ENCODE measurements around the gene USP25.

The USP25 gene

GRCh38 chr21:15928686-15929425, 199.1 kb downstream of the USP25 start:
- TF ChIP-seq TCF4 (CRISPR knock-in tag; IDR thresholded peaks at IDR 0.05; ENCODE audit: borderline replicate concordance) (no peak), CSDC2 (CRISPR knock-in tag; IDR thresholded peaks at IDR 0.05) (no peak), PPARA (CRISPR knock-in tag; IDR thresholded peaks at IDR 0.05; ENCODE audit: borderline replicate concordance) (no peak), ISL1 (CRISPR knock-in tag; IDR thresholded peaks at IDR 0.05) (no peak), RARB (CRISPR knock-in tag; IDR thresholded peaks at IDR 0.05) (no peak), ZNF70 (CRISPR knock-in tag; IDR thresholded peaks at IDR 0.05) (no peak), BACH2 (CRISPR knock-in tag; IDR thresholded peaks at IDR 0.05; ENCODE audit: borderline replicate concordance) (no peak), GLIS3 (CRISPR knock-in tag; IDR thresholded peaks at IDR 0.05) (no peak), ZNF8 (CRISPR knock-in tag; IDR thresholded peaks at IDR 0.05) (no peak), ARNTL (CRISPR knock-in tag; IDR thresholded peaks at IDR 0.05; ENCODE audit: borderline replicate concordance, low read depth) (no peak)
- ATAC-seq, result no peak

GRCh38 chr21:15929536-15929935, 199.8 kb downstream of the USP25 start:
- TF ChIP-seq ZFP30 (CRISPR knock-in tag; IDR thresholded peaks at IDR 0.05), result no peak
- TF ChIP-seq ISL1 (CRISPR knock-in tag; IDR thresholded peaks at IDR 0.05), result no peak
- no peak for TF ChIP-seq ZNF565 (CRISPR knock-in tag; conservative IDR thresholded peaks at IDR 0.05; ENCODE audit: low read depth)
- TF ChIP-seq PATZ1 (CRISPR knock-in tag; IDR thresholded peaks at IDR 0.05; ENCODE audit: borderline replicate concordance), result no peak
- TF ChIP-seq CREB5 (CRISPR knock-in tag; IDR thresholded peaks at IDR 0.05; ENCODE audit: low read depth), result no peak
- no peak for TF ChIP-seq ESRRG (CRISPR knock-in tag; IDR thresholded peaks at IDR 0.05)
- TF ChIP-seq TOX (CRISPR knock-in tag; IDR thresholded peaks at IDR 0.05; ENCODE audit: borderline replicate concordance), result no peak
- no peak for TF ChIP-seq ZNF8 (CRISPR knock-in tag; IDR thresholded peaks at IDR 0.05)
- TF ChIP-seq POU6F1 (CRISPR knock-in tag; IDR thresholded peaks at IDR 0.05; ENCODE audit: borderline replicate concordance, low read depth), result no peak
- no peak for ATAC-seq
